ENCODE results near the gene FOXN1.
"Not testable (repeated sequence)": the region's sequence is repeated elsewhere in the genome, so short reads cannot be mapped to it uniquely, and the experiment has no call there.

FOXN1 gene

GRCh38 chr17:28505986-28506665, at the start of gene FOXN1:
Gene FOXN1, plus strand, starts transcription at chr17:28506348. Its CDS starts 17,622 bp downstream, at chr17:28523970.
- FAIRE-seq: no peak
- no peak for TF ChIP-seq POLR2A (IDR thresholded peaks at IDR 0.05; ENCODE audit: low read depth, low read length)
- DNase-seq (ENCODE audit: insufficient read length, low spot score): no peak

GRCh38 chr17:28457890-28458289, 48.3 kb upstream of the FOXN1 start:
- FAIRE-seq (no peak), DNase-seq (ENCODE audit: insufficient read length, low spot score) (no peak)
- no peak for TF ChIP-seq POLR2A (IDR thresholded peaks at IDR 0.05; ENCODE audit: low read depth, low read length)

- not testable (repeated sequence) for FAIRE-seq; DNase-seq (ENCODE audit: insufficient read length, low spot score)
Observed at GRCh38 chr17:28458881-28459280, 47.3 kb upstream of the FOXN1 start.

GRCh38 chr17:28460901-28461300, 45.2 kb upstream of the FOXN1 start:
- no peak for TF ChIP-seq POLR2A (IDR thresholded peaks at IDR 0.05; ENCODE audit: low read depth, low read length)
- no peak for DNase-seq (ENCODE audit: insufficient read length, low spot score)
- no peak for FAIRE-seq

- no peak for TF ChIP-seq POLR2A (IDR thresholded peaks at IDR 0.05; ENCODE audit: low read depth, low read length)
- DNase-seq (ENCODE audit: insufficient read length, low spot score) (no peak), FAIRE-seq (no peak)
Observed at GRCh38 chr17:28466001-28466400, 40.1 kb upstream of the FOXN1 start.

GRCh38 chr17:28466521-28467048, 39.6 kb upstream of the FOXN1 start:
- no peak for TF ChIP-seq POLR2A (IDR thresholded peaks at IDR 0.05; ENCODE audit: low read depth, low read length)
- no peak for FAIRE-seq
- no peak for DNase-seq (ENCODE audit: insufficient read length, low spot score)

GRCh38 chr17:28467456-28468025, 38.6 kb upstream of the FOXN1 start:
- DNase-seq (ENCODE audit: insufficient read length, low spot score): no peak
- FAIRE-seq: no peak
- TF ChIP-seq POLR2A (IDR thresholded peaks at IDR 0.05; ENCODE audit: low read depth, low read length): no peak

GRCh38 chr17:28468033-28468735, 38.0 kb upstream of the FOXN1 start:
- not testable (repeated sequence) for DNase-seq (ENCODE audit: insufficient read length, low spot score); FAIRE-seq

GRCh38 chr17:28468781-28469180, 37.4 kb upstream of the FOXN1 start:
- no peak for TF ChIP-seq POLR2A (IDR thresholded peaks at IDR 0.05; ENCODE audit: low read depth, low read length)
- DNase-seq (ENCODE audit: insufficient read length, low spot score) (no peak), FAIRE-seq (no peak)

- DNase-seq (ENCODE audit: insufficient read length, low spot score) (no peak), FAIRE-seq (no peak)
Observed at GRCh38 chr17:28469376-28469775, 36.8 kb upstream of the FOXN1 start.

GRCh38 chr17:28470266-28470913, 35.8 kb upstream of the FOXN1 start:
- no peak for TF ChIP-seq POLR2A (IDR thresholded peaks at IDR 0.05; ENCODE audit: low read depth, low read length)
- FAIRE-seq (no peak), DNase-seq (ENCODE audit: insufficient read length, low spot score) (no peak)

More at GRCh38 chr17:28469376-28469775, 36.8 kb upstream of the FOXN1 start:
- no peak for TF ChIP-seq POLR2A (IDR thresholded peaks at IDR 0.05; ENCODE audit: low read depth, low read length)

- no peak for DNase-seq (ENCODE audit: insufficient read length, low spot score)
- no peak for TF ChIP-seq POLR2A (IDR thresholded peaks at IDR 0.05; ENCODE audit: low read depth, low read length)
- FAIRE-seq: no peak
Observed at GRCh38 chr17:28470914-28471366, 35.2 kb upstream of the FOXN1 start.

- FAIRE-seq (no peak), DNase-seq (ENCODE audit: insufficient read length, low spot score) (no peak)
- TF ChIP-seq POLR2A (IDR thresholded peaks at IDR 0.05; ENCODE audit: low read depth, low read length): no peak
Observed at GRCh38 chr17:28471531-28472342, 34.4 kb upstream of the FOXN1 start.

All from H54 (cell line).